ENCODE results near the gene DNM1.

The DNM1 gene

GRCh38 chr9:128203024-128203706 is at the start of gene DNM1:
Gene DNM1 (plus strand): TSS chr9:128203379. CDS start chr9:128203471, 92 bp downstream.
- in situ Hi-C loops (cut with HindIII; ENCODE audit: low sequenced_read_pairs): no loop called here

DNA sequence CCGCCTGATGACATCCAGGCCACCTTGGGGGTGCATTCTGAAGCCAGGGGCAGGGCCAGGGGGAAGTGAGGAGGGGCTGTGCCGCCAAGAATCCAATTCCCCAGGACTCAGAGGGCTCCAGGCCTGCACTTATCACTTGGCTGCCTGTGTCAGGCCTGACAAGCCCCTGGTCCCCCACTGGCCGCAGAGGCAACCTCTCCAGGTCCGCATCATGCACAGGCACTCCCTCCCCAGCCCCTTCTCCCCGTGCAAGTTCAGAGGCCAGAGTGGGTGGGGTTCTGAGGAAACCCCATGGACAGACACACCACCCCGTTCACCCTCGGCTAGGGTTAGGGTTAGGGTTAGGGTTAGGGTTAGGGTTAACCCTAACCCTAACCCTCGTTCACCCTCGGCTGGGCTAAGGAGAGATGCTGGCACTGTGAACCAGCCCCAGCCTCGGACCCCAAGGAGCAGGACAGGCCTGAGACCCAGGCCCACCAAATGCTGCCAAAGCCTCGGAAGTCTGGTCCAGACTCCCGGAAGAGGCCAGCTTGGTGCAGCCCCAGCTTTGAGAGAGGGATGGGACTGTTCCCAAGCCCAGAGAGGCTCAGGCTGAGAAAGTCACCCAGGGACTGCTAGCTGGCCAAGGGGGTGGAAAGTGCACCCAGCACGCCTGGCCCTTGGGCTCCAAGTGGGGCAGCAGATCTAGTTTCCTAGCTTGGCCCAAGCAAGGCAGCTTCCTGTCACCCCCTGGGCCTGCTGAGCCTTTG is 49.1 kb upstream of the DNM1 start:
- in situ Hi-C loops (cut with HindIII; ENCODE audit: low sequenced_read_pairs): no loop called here

DNA sequence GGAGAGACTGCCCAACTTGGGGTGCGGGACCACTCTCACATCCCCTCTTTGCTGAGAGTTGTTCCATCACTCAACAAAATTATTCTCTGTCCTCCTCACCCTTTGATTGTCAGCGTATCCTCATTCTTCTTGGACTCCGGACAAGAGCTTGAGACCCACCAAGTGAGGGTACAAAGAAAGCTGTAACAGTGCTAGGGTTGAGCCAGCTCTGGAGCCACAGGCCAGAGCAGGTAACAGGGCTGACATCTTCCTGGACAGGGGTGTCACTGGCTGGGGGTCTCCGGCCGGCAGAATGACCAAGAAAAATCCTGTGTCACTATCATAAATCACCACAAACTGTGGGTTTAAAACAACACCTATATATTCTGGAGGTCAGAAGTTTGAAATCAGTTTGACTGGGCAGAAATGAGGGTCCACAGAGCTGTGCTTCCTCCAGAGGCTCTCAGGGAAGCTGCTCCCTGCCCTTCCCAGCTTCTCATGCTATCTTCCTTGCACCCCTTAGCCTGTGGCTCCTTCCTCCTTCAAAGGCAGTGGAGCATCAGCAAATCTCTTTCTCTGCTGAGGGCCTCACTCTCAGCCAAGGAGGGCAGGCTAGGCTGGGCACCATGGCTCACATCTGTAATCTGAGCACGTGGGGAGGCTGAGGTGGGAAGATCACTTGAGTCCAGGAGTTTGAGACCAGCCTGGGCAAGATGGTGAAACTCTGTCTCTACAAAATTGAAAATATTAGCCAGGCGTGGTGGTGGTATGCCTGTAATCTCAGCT is 47.3 kb upstream of the DNM1 start:
- in situ Hi-C loops (cut with HindIII; ENCODE audit: low sequenced_read_pairs): no loop called here

DNA sequence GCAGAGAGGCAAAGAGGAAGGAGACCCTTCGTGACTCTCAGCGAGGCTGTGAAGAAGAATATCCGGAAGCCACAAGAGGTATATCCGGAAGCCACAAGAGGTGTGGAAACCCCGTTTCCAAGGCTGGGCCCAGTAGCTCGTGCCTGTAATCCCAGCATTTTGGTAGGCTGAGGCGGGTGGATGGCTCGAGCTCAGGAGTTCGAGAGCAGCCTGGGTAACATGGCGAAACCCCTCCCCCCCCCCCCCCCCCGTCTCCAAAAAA is 43.7 kb upstream of the DNM1 start:
- in situ Hi-C loops (cut with HindIII; ENCODE audit: low sequenced_read_pairs): no loop called here

DNA sequence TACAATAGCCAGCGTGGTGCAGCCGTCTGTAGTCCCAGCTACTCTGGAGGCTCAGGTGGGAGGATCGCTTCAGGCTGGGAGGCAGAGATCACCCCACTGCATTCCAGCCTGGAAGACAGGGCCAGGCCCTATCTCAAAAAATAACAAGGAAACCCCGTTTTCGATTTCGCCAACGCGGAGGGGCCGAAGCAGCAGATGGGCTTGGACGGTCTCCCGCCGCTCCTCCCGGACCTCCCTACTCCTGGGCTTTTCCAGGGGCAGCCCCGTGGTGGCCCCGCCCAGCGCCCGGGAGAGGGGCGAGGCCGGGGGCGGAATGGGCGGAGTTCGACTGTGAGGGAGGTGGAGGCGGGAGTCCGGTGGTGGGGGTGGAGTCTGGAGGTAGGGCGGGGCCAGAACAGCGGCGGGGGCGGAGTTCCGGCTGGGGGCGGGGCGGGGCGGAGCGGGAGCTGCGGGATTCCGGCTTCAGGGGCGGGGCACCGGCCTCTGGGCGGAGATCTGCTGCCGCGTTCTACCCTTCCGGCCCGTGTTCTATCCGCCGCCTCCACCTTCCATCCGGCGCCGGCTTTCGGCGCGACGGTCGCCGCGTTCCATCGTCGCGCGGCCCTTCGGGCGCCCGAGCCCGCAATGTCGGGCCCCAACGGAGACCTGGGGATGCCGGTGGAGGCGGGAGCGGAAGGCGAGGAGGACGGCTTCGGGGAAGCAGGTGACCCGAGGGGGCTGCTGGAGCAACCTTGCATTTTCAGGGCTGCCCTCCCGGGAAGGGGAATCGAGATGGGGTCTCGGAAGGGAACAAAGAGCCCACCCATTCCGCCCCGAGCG is 43.2 kb upstream of the DNM1 start, which contains the start of gene BBLN:
Gene BBLN (plus strand): TSS at position 482 of the 819 bp plus-strand sequence. CDS start 143 bp downstream, at position 625.
- in situ Hi-C loops (cut with HindIII; ENCODE audit: low sequenced_read_pairs): no loop called here

DNA sequence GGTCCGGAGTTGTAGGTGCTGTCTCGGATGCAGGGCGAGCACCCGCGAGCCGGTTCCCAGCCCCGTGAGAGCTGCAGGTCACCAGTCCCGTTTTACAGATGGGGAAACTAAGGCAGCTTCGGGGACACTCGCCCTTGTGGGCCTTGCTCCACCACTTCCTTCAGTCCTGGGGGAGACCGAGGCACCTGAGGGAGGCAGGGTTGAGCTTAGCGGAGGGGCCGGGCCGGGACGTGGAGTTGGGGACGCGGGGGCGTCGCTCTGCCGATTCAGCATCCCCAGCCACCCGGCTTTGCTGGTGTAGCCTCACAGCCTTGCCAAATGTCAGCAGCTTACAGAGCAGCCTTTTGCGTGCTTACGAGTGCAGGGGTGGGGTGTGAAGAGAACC is 42.6 kb upstream of the DNM1 start:
- in situ Hi-C loops (cut with HindIII; ENCODE audit: low sequenced_read_pairs): no loop called here

DNA sequence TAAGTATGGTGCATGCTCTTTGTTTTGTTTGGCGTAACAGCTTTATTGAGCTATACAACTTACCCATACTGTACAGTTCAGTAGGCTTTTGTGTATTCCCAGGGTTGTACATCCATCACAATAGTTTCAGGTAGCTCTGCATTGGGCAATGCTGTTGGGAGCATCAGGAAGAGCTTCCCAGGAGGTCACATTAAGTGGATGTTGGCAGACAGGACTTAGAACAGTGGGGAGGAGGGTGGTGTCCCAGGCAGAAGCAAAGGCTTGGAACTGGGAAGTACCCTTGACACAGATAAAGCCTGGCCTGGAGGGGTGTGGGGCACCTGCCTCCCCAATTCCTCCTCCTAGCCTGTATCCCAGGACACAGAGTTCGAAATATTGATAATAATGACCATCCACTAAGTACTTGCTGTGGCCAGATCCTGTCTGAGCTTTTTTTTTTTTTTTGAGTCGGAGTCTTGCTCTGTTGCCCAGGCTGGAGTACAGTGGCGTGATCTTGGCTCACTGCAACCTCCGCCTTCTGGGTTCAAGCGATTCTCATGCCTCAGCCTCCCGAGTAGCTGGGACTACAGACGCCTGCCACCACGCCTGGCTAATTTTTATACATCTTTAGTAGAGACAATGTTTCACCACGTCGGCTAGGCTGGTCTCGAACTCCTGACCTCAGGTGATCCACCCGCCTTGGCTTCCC is 41.8 kb upstream of the DNM1 start:
- in situ Hi-C loops (cut with HindIII; ENCODE audit: low sequenced_read_pairs): no loop called here

GRCh38 chr9:128162215-128163026 is 40.8 kb upstream of the DNM1 start:
- in situ Hi-C loops (cut with HindIII; ENCODE audit: low sequenced_read_pairs): no loop called here

DNA sequence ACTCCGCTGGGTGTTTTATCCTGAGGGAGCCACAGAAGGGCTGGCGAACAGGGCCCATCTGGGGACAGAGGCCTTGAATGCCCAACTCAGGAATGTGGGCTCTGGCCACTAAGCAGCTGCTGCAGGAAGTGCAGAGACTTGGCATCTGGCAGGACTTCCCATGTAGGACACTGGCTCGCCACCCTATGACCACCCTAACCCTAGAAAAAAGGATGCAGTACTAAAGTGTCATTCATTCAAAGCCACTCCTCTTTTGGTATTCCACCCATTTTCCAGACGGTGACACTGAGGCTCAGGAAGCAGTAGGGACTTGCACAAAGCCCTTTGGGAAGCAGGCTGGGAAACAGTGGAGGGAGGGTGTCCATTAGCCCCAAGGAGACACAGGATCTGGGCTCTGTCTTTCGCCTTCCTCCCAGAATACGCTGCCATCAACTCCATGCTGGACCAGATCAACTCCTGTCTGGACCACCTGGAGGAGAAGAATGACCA is 40.1 kb upstream of the DNM1 start:
- in situ Hi-C loops (cut with HindIII; ENCODE audit: low sequenced_read_pairs): no loop called here

DNA sequence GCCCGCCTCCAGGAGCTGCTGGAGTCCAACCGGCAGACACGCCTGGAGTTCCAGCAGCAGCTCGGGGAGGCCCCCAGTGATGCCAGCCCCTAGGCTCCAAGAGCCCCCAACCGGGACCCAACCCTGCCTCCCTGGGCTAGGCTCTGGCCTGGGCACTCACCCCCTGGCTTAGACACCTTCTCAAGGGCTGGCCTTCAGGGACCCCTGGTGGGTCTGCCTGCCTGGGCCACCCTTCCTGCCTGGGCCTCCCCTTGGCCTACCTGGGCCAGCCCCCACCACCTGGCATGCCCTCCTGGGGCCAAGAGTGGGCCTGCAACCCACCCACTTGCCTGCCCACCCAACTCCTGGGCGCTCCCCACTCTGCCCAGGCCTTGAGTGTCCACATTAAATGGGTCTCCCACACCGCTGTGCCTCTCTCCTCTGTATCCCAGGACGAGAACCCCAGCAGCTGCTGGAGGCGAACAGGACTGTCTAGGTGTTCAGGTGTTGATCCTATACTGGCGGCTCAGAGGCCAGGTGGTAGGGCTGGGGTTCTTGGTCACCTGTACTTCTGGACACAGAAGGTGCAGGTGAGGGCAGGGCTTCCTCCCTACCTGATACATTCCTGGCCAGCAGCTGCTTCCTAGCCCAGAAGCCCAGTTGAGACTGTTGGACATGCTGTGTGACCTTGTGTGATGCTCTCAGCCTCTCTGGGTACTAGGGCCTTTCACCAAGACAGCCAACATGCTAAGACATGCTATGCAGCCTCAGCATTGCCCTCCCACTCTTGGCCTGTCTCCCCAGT is 39.5 kb upstream of the DNM1 start:
- in situ Hi-C loops (cut with HindIII; ENCODE audit: low sequenced_read_pairs): no loop called here

DNA sequence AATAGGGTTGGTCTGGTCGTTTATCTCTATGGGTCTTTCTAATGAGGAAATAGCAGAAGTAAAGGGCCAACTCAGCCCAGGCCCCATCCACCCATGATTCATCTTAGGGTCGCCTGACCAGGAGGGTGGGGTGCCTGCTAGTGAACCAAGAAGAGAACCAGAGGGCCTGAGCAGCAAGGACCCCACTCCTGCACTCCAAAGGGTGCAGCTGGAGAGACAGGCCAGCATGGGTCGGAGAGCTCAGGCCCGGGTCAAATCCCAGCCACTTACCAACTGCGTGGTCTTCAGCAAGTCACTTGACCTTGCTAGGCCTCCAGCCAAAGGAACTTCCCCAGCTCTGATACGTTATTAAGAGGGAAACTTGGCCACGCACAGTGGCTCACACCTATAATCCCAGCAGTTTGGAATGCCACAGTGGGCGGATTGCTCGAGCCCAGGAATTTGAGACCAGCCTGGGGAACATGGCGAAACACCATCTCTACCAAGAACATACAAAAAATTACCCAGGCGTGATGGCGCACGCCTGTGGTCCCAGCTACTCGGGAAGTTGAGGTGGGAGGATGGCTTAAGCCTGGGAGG is 38.8 kb upstream of the DNM1 start:
- in situ Hi-C loops (cut with HindIII; ENCODE audit: low sequenced_read_pairs): no loop called here

DNA sequence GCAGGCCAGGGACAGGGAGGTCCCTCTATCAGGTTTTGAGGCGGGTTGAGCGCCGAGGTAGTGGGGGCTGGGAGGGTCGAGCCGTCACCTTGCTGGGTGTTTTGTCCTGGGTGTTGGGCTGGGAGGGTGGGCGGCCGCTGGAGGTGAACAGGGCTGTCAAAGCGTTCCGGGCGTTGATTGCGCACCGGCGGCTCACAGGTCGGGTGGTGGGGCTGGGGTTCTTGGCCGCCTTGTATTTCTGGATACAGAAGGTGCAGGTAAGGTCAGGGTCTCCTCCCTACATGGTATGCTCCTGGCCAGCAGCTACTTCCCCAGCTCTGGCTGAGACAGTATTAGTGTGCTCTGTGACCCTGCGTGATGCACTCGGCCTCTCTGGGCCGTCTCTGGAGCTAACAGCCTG is 37.0 kb upstream of the DNM1 start:
- in situ Hi-C loops (cut with HindIII; ENCODE audit: low sequenced_read_pairs): no loop called here

GRCh38 chr9:128167209-128167608 is 36.0 kb upstream of the DNM1 start:
- in situ Hi-C loops (cut with HindIII; ENCODE audit: low sequenced_read_pairs): no loop called here

- in situ Hi-C loops (cut with HindIII; ENCODE audit: low sequenced_read_pairs): no loop called here
Measured at GRCh38 chr9:128168731-128169308, 34.4 kb upstream of the DNM1 start.

DNA sequence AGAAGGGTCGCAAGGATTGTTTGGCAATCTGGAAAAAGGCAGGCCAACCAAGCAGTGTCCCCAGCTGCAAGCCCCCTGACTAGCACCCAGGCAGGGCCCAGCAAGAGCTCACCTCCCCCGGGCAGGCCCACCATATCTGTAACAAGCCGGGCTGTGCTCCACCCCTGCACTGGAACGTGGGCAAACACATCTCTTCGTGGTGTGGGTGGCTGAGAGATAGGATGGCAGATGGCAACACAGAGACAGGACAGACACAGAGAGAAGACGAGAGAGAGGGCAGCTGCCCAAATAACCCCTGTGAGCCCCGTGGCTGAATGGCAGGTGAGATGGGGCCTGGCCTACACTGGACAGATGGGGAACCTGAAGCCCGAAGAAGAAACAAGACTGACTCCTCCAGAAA is 33.7 kb upstream of the DNM1 start:
- in situ Hi-C loops (cut with HindIII; ENCODE audit: low sequenced_read_pairs): no loop called here

DNA sequence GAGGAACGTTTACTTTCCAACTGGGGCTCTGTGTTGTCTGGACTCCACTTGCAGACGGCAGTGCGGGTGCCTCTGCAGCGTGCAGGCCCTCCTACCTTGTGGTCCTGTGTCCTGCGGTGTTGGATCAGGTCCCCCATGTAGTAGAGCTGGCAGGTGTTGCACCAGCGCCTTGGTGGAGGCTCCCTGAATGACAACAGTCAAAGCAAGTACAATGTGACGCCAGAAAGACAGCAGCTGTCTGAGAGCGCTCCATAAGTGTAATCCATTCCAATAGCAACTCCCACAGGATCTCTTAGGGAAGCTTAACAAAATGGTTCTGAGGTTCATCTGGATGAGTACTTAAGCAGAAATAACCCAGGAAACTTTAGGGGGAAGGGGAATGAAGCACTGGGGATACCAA is 33.3 kb upstream of the DNM1 start:
- in situ Hi-C loops (cut with HindIII; ENCODE audit: low sequenced_read_pairs): no loop called here

DNA sequence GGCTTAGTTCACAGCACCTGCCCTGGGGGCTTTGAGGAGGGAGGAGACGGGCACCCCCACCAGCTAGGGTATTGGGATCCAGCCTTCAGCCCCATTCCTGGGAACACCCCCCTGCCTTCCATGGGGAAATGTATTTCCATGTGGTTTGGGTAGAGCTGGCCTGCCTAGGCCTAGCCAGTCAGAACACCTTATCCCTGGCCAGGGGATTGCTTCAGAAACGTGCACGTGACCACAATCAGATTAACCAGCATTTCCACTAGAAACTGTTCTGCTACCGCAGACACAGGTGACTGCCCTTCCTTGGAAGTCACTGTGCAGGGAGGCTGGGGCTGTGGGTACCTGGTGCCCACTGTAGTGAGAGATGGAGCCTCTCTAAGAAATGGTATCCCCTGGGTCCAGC is 29.1 kb upstream of the DNM1 start:
- in situ Hi-C loops (cut with HindIII; ENCODE audit: low sequenced_read_pairs): no loop called here

GRCh38 chr9:128175102-128175563 is 28.0 kb upstream of the DNM1 start:
- in situ Hi-C loops (cut with HindIII; ENCODE audit: low sequenced_read_pairs): no loop called here
